ENCODE measurements around the gene GRM2.
"Not testable (repeated sequence)": the region's sequence is repeated elsewhere in the genome, so short reads cannot be mapped to it uniquely, and the experiment has no call there.

Gene GRM2

DNA sequence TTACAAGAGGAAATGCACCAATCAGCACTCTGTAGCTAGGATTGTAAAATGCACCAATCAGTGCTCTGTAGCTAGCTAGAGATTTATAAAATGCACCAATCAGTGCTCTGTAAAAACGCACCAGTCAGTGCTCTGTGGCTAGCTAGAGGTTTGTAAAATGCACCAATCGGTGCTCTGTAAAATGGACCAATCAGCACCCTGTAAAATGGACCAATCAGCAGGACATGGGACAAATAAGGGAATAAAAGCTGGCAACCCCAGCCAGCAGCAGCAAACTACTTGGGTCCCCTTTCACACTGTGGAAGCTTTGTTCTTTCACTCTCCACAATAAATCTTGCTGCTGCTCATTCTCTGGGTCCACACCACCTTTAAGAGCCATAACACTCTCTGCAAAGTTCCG is 35.5 kb downstream of the GRM2 start:
- DNase-seq; H3K36me3 ChIP-seq (ENCODE audit: control insufficient read depth, insufficient read depth, low read length); H3K4me3 ChIP-seq (ENCODE audit: insufficient read depth, low read depth, low read length, poor library complexity, severe bottlenecking); H3K27me3 ChIP-seq (replicated peaks; ENCODE audit: control insufficient read depth, insufficient read depth, low read length, poor library complexity, severe bottlenecking); H3K9me3 ChIP-seq (ENCODE audit: control insufficient read depth, low read length); H3K4me1 ChIP-seq (ENCODE audit: control insufficient read depth, insufficient read depth, low read length, poor library complexity, severe bottlenecking); H3K27ac ChIP-seq (ENCODE audit: insufficient read depth, low read length, poor library complexity, severe bottlenecking): not testable (repeated sequence)

DNA sequence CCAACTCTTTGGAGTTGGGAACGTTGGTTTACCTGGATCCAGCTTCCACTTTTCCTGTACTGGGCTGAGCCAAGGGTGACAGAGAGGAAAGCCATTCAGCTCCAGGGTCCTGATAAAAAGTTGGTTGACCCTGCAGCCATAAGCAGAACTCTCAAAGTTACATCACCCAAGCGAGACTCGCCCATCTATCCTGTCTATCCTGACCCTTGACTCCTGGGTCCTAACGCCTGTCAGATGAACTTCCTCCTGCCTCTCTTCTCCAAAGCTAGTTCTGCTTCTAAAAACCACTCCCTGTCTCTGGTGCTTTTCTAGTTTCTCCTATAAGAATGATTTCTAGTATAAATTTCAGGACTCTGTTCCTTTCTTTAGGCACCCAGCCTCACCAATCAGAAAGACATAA is 36.1 kb downstream of the GRM2 start:
- H3K4me3 ChIP-seq (ENCODE audit: insufficient read depth, low read depth, low read length, poor library complexity, severe bottlenecking); H3K36me3 ChIP-seq (ENCODE audit: control insufficient read depth, insufficient read depth, low read length); DNase-seq; H3K27ac ChIP-seq (ENCODE audit: insufficient read depth, low read length, poor library complexity, severe bottlenecking); H3K4me1 ChIP-seq (ENCODE audit: control insufficient read depth, insufficient read depth, low read length, poor library complexity, severe bottlenecking); H3K9me3 ChIP-seq (ENCODE audit: control insufficient read depth, low read length); H3K27me3 ChIP-seq (replicated peaks; ENCODE audit: control insufficient read depth, insufficient read depth, low read length, poor library complexity, severe bottlenecking): not testable (repeated sequence)

DNA sequence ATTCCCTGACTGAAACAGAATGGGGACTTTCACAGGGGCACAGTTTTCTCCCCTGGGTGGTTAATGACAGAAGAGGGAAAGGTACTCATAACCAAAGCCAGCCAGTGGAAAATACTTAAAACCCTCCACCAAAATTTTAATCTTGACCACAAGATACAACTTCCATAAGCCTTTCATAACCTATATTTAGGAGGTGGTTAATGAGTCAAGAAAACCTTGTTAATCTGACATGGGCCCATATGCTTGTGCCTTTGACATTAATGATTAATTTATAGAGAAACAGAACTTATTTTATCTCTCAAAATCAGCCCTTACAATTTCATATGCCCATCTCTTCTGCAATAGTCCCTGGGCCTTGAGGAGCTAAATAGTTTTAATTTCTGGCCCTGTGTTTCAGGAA is 41.0 kb downstream of the GRM2 start:
- Histone ChIP-seq H3K36me3 (ENCODE audit: control insufficient read depth, insufficient read depth, low read length) (no peaks in the 10 kb centered on the region), H3K27me3 (replicated peaks; ENCODE audit: control insufficient read depth, insufficient read depth, low read length, poor library complexity, severe bottlenecking) (no peaks in the 10 kb centered on the region), H3K4me1 (ENCODE audit: control insufficient read depth, insufficient read depth, low read length, poor library complexity, severe bottlenecking) (no peaks in the 10 kb centered on the region), H3K4me3 (ENCODE audit: insufficient read depth, low read depth, low read length, poor library complexity, severe bottlenecking) (no peak overlapping the region), H3K27ac (ENCODE audit: insufficient read depth, low read length, poor library complexity, severe bottlenecking) (no peak overlapping the region), H3K9me3 (ENCODE audit: control insufficient read depth, low read length) (no peaks in the 10 kb centered on the region)
- DNase-seq: no peak

DNA sequence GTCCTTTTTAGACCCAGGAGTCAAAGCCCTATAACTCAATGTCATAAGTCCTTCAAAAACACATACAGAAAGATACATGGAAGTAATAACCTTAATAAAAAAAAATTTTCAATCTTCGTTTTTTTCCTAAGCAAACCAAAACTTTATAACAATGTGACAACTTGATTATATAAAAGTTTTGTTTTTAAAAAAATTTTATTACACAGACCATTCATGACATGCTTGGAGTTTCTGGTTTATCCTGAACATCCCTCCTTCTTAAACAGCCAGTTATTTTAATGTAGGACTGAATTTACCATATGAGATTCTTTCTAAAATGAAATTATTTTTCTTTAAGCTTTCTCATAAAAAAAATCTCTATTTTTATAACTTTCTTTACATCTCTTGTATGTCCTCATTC is 41.5 kb downstream of the GRM2 start:
- no peak for DNase-seq
- Histone ChIP-seq H3K4me3 (ENCODE audit: insufficient read depth, low read depth, low read length, poor library complexity, severe bottlenecking) (no peak overlapping the region), H3K4me1 (ENCODE audit: control insufficient read depth, insufficient read depth, low read length, poor library complexity, severe bottlenecking) (no peaks in the 10 kb centered on the region), H3K36me3 (ENCODE audit: control insufficient read depth, insufficient read depth, low read length) (no peaks in the 10 kb centered on the region), H3K9me3 (ENCODE audit: control insufficient read depth, low read length) (no peaks in the 10 kb centered on the region), H3K27ac (ENCODE audit: insufficient read depth, low read length, poor library complexity, severe bottlenecking) (no peak overlapping the region), H3K27me3 (replicated peaks; ENCODE audit: control insufficient read depth, insufficient read depth, low read length, poor library complexity, severe bottlenecking) (no peaks in the 10 kb centered on the region)

DNA sequence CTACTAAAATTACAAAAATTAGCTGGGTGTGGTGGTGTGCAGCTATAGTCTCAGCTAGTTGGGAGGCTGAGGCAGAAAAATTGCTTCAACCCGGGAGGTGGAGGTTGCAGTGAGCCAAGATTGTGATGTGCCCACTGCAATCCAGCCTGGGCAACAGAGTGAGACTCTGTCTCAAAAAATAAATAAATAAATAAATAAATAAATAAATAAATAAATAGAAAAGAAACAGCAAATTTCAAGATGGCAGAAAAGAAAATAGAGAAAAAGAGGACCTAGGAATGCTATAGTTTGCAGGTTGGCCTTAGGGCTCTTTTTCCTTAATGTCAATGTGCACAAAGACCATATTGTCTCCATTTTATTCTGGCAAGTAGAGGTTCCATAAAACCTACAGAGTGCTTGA is 44.0 kb downstream of the GRM2 start:
- Histone ChIP-seq H3K27ac (ENCODE audit: insufficient read depth, low read length, poor library complexity, severe bottlenecking) (no peak overlapping the region), H3K4me1 (ENCODE audit: control insufficient read depth, insufficient read depth, low read length, poor library complexity, severe bottlenecking) (no peaks in the 10 kb centered on the region), H3K4me3 (ENCODE audit: insufficient read depth, low read depth, low read length, poor library complexity, severe bottlenecking) (no peak overlapping the region), H3K36me3 (ENCODE audit: control insufficient read depth, insufficient read depth, low read length) (no peaks in the 10 kb centered on the region), H3K9me3 (ENCODE audit: control insufficient read depth, low read length) (no peaks in the 10 kb centered on the region), H3K27me3 (replicated peaks; ENCODE audit: control insufficient read depth, insufficient read depth, low read length, poor library complexity, severe bottlenecking) (no peaks in the 10 kb centered on the region)
- no peak for DNase-seq

DNA sequence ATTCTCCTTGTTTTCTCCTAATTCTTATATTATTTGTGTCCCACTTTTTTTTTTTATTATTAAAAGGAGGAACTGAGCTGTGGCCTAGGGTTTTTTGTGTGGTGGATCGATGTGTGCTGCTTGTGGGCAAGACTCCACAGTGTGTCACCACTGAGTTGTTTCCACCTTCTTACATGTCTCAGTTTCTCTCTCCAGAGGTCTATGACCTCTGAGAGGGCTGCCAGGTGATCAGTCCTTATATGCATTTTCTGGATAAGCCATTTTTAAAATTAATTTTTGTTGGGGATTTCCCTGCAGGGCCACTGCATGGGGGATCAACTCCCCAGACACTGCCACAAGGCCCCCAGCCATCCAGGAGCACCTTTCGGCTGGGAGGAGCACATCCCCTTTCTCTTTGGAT is 44.4 kb downstream of the GRM2 start:
- no peak for DNase-seq

DNA sequence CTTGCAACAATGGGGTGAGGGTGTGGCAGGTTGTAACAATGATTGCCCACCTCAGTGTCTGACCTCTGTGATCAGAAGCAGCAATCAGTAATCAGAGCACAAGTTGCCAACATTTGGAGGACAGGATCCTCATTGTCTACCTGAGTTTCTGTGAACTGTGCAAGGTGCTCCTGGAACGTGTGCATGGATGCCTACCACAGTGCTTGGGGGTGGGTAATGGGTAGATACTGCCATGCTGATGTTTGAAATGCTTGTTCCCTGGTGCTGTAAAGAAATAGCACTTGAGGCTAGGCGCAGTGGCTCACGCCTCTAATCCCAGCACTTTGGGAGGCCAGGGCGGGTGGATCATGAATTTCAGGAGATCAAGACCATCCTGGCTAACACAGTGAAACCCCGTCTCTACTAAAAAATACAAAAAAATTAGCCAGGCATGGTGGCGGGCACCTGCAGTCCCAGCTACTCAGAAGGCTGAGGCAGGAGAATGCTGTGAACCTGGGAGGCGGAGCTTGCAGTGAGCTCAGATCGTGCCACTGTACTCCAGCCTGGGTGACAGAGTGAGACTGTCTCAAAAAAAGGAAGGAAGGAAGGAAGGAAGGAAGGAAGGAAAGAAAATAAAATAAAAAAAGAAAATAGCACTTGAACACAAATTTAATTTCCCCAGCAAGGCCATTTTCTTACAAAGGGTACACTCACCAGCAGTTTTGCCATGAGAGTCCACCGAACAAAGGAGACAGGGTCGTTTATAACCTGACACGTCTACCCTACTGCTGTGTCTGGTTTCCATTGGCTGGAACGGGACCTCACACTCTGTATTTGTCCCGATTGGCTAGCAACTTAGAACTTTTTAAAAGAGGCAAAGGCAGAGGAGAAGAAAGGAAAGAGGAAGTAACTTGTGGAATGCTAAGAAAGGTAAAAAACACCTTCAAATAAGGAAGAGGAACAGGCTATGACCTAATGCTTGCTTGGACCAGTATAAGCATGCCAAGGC is 47.2 kb downstream of the GRM2 start:
- not testable (repeated sequence) for H3K4me1 ChIP-seq (ENCODE audit: control insufficient read depth, insufficient read depth, low read length, poor library complexity, severe bottlenecking); DNase-seq; H3K27me3 ChIP-seq (replicated peaks; ENCODE audit: control insufficient read depth, insufficient read depth, low read length, poor library complexity, severe bottlenecking); H3K4me3 ChIP-seq (ENCODE audit: insufficient read depth, low read depth, low read length, poor library complexity, severe bottlenecking); H3K9me3 ChIP-seq (ENCODE audit: control insufficient read depth, low read length); H3K36me3 ChIP-seq (ENCODE audit: control insufficient read depth, insufficient read depth, low read length); H3K27ac ChIP-seq (ENCODE audit: insufficient read depth, low read length, poor library complexity, severe bottlenecking)

More for the DNA sequence above, 44.4 kb downstream of the GRM2 start:
- H3K4me1 ChIP-seq (ENCODE audit: control insufficient read depth, insufficient read depth, low read length, poor library complexity, severe bottlenecking): no peaks in the 10 kb centered on the region
- H3K4me3 ChIP-seq (ENCODE audit: insufficient read depth, low read depth, low read length, poor library complexity, severe bottlenecking): no peak overlapping the region
- H3K27me3 ChIP-seq (replicated peaks; ENCODE audit: control insufficient read depth, insufficient read depth, low read length, poor library complexity, severe bottlenecking): no peaks in the 10 kb centered on the region
- H3K27ac ChIP-seq (ENCODE audit: insufficient read depth, low read length, poor library complexity, severe bottlenecking): no peak overlapping the region
- H3K36me3 ChIP-seq (ENCODE audit: control insufficient read depth, insufficient read depth, low read length): no peaks in the 10 kb centered on the region
- H3K9me3 ChIP-seq (ENCODE audit: control insufficient read depth, low read length): no peaks in the 10 kb centered on the region

DNA sequence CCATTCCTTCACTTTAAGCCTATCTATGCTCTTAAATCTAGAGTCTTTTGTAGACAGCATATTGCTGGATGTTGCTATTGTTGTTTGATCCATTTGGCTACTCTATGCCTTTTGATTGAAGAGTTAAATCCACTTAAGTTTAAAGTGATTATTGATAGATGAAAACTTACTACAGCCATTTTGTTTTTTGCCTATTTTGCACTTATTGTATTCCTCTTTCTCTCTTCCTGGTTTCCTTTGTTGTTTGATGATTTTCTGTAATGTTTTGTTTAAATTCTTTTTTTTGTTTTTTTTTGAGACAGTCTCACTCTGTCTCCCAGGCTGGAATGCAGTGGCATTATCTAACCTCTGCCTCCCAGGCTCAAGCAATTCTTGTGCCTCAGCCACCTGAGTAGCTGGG is 52.3 kb downstream of the GRM2 start:
- no peak overlapping the region for H3K4me3 ChIP-seq (ENCODE audit: insufficient read depth, low read depth, low read length, poor library complexity, severe bottlenecking)
- no peak overlapping the region for H3K27ac ChIP-seq (ENCODE audit: insufficient read depth, low read length, poor library complexity, severe bottlenecking)
- no peaks in the 10 kb centered on the region for H3K4me1 ChIP-seq (ENCODE audit: control insufficient read depth, insufficient read depth, low read length, poor library complexity, severe bottlenecking)
- DNase-seq: no peak
- no peaks in the 10 kb centered on the region for H3K36me3 ChIP-seq (ENCODE audit: control insufficient read depth, insufficient read depth, low read length)
- no peaks in the 10 kb centered on the region for H3K9me3 ChIP-seq (ENCODE audit: control insufficient read depth, low read length)
- H3K27me3 ChIP-seq (replicated peaks; ENCODE audit: control insufficient read depth, insufficient read depth, low read length, poor library complexity, severe bottlenecking): no peaks in the 10 kb centered on the region
